GM12873 (cell line): ENCODE measurements around the gene FN3K.

ENCODE experiments used
- CTCF ChIP-seq: IDR thresholded peaks from 2 replicates; pipeline ENCODE4 v1.5.1; 2012; ENCODE audit warnings: low read depth, mild to moderate bottlenecking, moderate library complexity, low read length, control low read depth; ENCODE audit not compliant: insufficient read depth; ENCODE audit errors: missing control alignments

FN3K gene

GRCh38 chr17:82793974-82794630 is 58.7 kb downstream of the FN3K start:
- no peak for TF ChIP-seq CTCF

GRCh38 chr17:82794781-82795482 is 59.5 kb downstream of the FN3K start:
- no peak for TF ChIP-seq CTCF

GRCh38 chr17:82795615-82796014 is 60.2 kb downstream of the FN3K start:
- no peak for TF ChIP-seq CTCF

GRCh38 chr17:82797061-82797460 is 61.6 kb downstream of the FN3K start:
- no peak for TF ChIP-seq CTCF

- no peak for TF ChIP-seq CTCF
Measured at GRCh38 chr17:82798752-82799151, 63.3 kb downstream of the FN3K start.

GRCh38 chr17:82799591-82799990 is 64.2 kb downstream of the FN3K start:
- TF ChIP-seq CTCF: no peak
